Measurements from ENCODE around the gene ZNF555. TPM values are rescaled to one million over a fixed set of nuclear protein-coding genes. Genes with fewer than 3 reads are reported as not detected.
A peak's percentile ranks its signal among the peaks of the same experiment; 100 is the strongest.

ZNF555 gene
- total and polyA plus RNA-seq, 2 of the 13 experiments (the other 11 are each of a cell fraction or from before 2014, with no cell fraction given), result 5.0 to 8.0 TPM

GRCh38 chr19:2869618-2870017, 28.3 kb downstream of the ZNF555 start:
- ATAC-seq (no peak; the same call in 2 of the 3 replicates), FAIRE-seq (peak; percentile 65), DNase-seq (ENCODE audit: low spot score) (peak; percentile 57)
- no peaks in the 10 kb centered on the region for H3K27me3 ChIP-seq (ENCODE audit: control insufficient read depth in 1 of 2, insufficient read depth in 2 of 2, low read length in 2 of 2)
- in situ Hi-C loops (cut with HindIII; ENCODE audit: extremely low pct_ligation_motif_present, low pct_unique_long_range_greater_than_20kb), result loop anchor here (10.0 kb wide), 1 partner anchor 55 kb away; the partner anchor contains the start of gene ZNF554
- intact Hi-C loops (cut with micrococcal nuclease; ENCODE audit: unreplicated experiment), result no loop called here
- H4K20me1 ChIP-seq (ENCODE audit: insufficient read depth, low read length), result peaks cover 2% of the 10 kb centered on the region; the same call in 1 of the 2 replicates
- peaks cover 4 to 8% of the 10 kb centered on the region in 2 experiments; a peak in 4 of 5 replicates for H3K36me3 ChIP-seq (replicated peaks in 1 of 2; ENCODE audit: control insufficient read depth in 1 of 2, insufficient read depth in 2 of 2, low read length in 2 of 2)
- CTCF ChIA-PET (ENCODE audit: low intra/inter-chr PET ratio, low total read pairs), result no interaction called here
- POLR2A ChIA-PET, result no interaction called here
- no peaks in the 10 kb centered on the region for H3K9me3 ChIP-seq (ENCODE audit: low read length)
- peaks cover 40% of the 10 kb centered on the region for H3K4me1 ChIP-seq (ENCODE audit: insufficient read depth, low read length)
- H3K4me2 ChIP-seq (ENCODE audit: low read depth, low read length), result peak overlapping the region; percentile 24; the same call in 1 of the 2 replicates
- no peak overlapping the region for H2AFZ ChIP-seq (ENCODE audit: low read length)
- H3K4me3 ChIP-seq (replicated peaks in 1 of 3; ENCODE audit: insufficient read depth in 1 of 3, low read depth in 2 of 3, low read length in 3 of 3), result no peak overlapping the region
- H3K27ac ChIP-seq (ENCODE audit: extremely low read length, insufficient read depth, low read length), result peak overlapping the region; percentile 2
- no peak overlapping the region for H3K9ac ChIP-seq (ENCODE audit: insufficient read depth, low read depth, low read length)
- no TSS peak for BruUV-seq (replicated peaks)
- WGBS (ENCODE audit: low lambda C conversion rate), result 83% methylated on average over 10 of the region's 10 CpGs
- H3K79me2 ChIP-seq (ENCODE audit: insufficient read depth, low read length), result peaks cover 25% of the 10 kb centered on the region
- TF ChIP-seq TP53 (CRISPR knock-in tag; conservative IDR thresholded peaks at IDR 0.05) (no peak), ZNF761 (CRISPR knock-in tag; conservative IDR thresholded peaks at IDR 0.05) (no peak), CREB1 (IDR thresholded peaks at IDR 0.05) (no peak), CREB1 (CRISPR knock-in tag; IDR thresholded peaks at IDR 0.05) (no peak), THYN1 (CRISPR knock-in tag; IDR thresholded peaks at IDR 0.05; ENCODE audit: borderline replicate concordance, low read depth) (no peak), ZNF253 (CRISPR knock-in tag; IDR thresholded peaks at IDR 0.05; ENCODE audit: borderline replicate concordance) (no peak), ZSCAN22 (CRISPR knock-in tag; IDR thresholded peaks at IDR 0.05) (no peak), ZNF891 (CRISPR knock-in tag; IDR thresholded peaks at IDR 0.05) (0 out of 2 replicates have a peak, but pooled peaks have one; percentile 34), ZBTB46 (CRISPR knock-in tag; IDR thresholded peaks at IDR 0.05; ENCODE audit: borderline replicate concordance) (no peak), ZNF124 (CRISPR knock-in tag; IDR thresholded peaks at IDR 0.05) (no peak), ZNF230 (CRISPR knock-in tag; IDR thresholded peaks at IDR 0.05) (no peak), ZNF746 (CRISPR knock-in tag; IDR thresholded peaks at IDR 0.05) (no peak), GLMP (CRISPR knock-in tag; IDR thresholded peaks at IDR 0.05; ENCODE audit: borderline replicate concordance) (no peak), ZBTB49 (CRISPR knock-in tag; IDR thresholded peaks at IDR 0.05; ENCODE audit: borderline replicate concordance) (no peak), GABPB1 (CRISPR knock-in tag; IDR thresholded peaks at IDR 0.05) (no peak), ZNF841 (CRISPR knock-in tag; IDR thresholded peaks at IDR 0.05; ENCODE audit: borderline replicate concordance) (no peak), RELA (CRISPR knock-in tag; IDR thresholded peaks at IDR 0.05) (no peak), RFXANK (CRISPR knock-in tag; IDR thresholded peaks at IDR 0.05) (no peak), HIC2 (CRISPR knock-in tag; IDR thresholded peaks at IDR 0.05; ENCODE audit: low read depth) (no peak), HOXA3 (CRISPR knock-in tag; IDR thresholded peaks at IDR 0.05) (peak; percentile 43; the same call in 1 of the 2 replicates)
